Kasumi-1 (cell line): ENCODE results near the gene MYH7.
"Not testable (repeated sequence)": the region's sequence is repeated elsewhere in the genome, so short reads cannot be mapped to it uniquely, and the experiment has no call there.

ENCODE experiments used
- DNase-seq, 2 experiments: peaks; one replicate each; lab custom pipeline; 2025; lab: John Stamatoyannopoulos, UW

MYH7 gene

GRCh38 chr14:23430016-23430722 is 5.3 kb downstream of the MYH7 start:
- no peak for DNase-seq

DNA sequence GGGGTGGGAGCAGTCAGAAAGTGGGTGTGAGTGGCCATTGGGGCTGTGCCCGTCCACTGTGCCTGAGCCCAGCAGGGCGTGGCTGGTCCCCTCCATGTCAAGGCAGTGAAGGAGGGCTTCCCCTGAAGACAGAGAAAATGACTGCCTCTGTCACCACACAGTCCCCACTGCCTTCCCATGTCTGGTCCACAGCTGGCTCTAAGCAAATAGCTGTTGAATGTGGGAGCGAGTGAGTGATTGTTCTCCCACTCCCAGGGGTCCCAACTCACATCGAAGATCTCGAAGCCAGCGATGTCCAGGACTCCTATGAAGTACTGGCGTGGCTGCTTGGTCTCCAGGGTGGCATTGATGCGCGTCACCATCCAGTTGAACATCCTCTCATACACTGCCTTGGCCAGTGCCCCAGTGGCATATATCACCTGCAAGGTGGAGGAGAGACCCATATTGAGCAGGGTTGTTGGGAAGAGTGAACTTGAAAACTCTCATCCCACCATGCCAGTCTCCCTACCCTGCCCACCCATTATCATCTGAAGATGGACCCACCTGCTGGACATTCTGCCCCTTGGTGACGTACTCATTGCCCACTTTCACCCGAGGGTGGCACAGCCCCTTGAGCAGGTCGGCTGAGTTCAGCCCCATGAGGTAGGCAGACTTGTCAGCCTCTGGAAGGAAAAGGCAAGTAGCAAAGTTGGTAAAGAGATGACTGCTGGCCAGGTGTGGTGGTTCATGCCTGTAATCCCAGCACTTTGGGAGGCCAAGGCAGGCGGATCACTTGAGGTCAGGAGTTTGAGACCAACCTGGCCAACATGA is 6.6 kb downstream of the MYH7 start:
- DNase-seq, result no peak

DNA sequence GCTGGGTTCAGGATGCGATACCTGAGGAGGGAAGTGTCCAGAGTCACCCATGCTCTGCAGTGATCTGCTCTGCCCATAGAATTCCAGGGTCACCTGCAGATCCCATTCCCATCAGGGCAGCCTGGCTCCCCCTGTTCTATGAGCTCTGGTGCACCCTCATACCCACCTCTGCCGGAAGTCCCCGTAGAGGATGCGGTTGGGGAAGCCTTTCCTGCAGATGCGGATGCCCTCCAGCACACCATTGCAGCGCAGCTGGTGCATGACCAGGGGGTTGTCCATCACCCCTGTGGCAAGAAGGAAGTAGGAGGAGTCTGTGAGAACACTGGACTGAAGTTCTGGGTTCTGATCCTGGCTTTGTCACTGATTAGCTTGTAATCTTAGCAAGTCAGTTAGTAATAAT is 9.7 kb downstream of the MYH7 start:
- not testable (repeated sequence) for DNase-seq

- no peak for DNase-seq
Measured at GRCh38 chr14:23425169-23425568, 10.3 kb downstream of the MYH7 start.

- DNase-seq, result no peak
Measured at GRCh38 chr14:23423657-23424056, 11.8 kb downstream of the MYH7 start.

GRCh38 chr14:23421594-23421993 is 13.9 kb downstream of the MYH7 start:
- no peak for DNase-seq

DNA sequence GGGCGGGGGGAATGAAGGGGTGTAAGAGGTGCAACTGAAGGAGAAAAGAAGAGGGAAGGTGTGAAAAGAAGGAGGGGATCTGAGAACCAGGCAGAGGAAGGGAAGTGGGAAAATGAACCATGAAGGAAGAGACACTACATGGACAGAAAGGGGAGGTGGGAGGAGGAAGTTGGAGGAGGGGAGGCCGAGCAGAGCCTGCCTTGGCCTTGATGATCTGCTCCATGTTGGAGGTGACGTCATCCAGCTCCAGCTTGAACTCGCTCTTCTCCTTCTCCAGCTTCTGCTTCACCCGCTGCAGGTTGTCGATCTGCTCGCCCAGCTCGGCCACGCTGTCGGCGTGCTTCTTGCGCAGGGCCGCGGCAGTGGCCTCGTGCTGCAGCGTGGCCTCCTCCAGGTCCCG is 15.8 kb downstream of the MYH7 start:
- not testable (repeated sequence) for DNase-seq

DNA sequence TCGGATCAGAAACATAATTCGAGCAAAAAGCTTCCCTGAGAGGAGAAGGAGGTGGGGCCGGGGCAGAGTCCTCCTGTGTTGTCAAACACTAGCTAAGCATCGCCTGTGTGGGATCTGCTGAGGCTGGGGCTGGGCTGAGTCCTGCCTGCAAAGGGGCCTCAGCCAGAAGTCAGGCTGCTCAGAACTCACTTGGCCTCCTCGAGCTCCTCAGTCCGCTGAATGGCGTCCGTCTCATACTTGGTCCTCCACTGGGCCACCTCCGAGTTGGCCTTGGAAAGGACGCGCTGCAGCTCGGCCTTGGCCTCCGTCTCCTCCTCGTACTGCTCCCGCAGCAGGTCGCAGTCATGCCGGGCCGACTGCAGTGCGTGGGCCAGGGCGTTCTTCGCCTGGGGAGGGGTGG is 17.4 kb downstream of the MYH7 start:
- DNase-seq, result no peak

- DNase-seq, result not testable (repeated sequence)
Measured at GRCh38 chr14:23417269-23417668, 18.2 kb downstream of the MYH7 start.

GRCh38 chr14:23416801-23417200 is 18.7 kb downstream of the MYH7 start:
- no peak for DNase-seq

GRCh38 chr14:23415821-23416778 is 19.4 kb downstream of the MYH7 start:
- no peak for DNase-seq

DNA sequence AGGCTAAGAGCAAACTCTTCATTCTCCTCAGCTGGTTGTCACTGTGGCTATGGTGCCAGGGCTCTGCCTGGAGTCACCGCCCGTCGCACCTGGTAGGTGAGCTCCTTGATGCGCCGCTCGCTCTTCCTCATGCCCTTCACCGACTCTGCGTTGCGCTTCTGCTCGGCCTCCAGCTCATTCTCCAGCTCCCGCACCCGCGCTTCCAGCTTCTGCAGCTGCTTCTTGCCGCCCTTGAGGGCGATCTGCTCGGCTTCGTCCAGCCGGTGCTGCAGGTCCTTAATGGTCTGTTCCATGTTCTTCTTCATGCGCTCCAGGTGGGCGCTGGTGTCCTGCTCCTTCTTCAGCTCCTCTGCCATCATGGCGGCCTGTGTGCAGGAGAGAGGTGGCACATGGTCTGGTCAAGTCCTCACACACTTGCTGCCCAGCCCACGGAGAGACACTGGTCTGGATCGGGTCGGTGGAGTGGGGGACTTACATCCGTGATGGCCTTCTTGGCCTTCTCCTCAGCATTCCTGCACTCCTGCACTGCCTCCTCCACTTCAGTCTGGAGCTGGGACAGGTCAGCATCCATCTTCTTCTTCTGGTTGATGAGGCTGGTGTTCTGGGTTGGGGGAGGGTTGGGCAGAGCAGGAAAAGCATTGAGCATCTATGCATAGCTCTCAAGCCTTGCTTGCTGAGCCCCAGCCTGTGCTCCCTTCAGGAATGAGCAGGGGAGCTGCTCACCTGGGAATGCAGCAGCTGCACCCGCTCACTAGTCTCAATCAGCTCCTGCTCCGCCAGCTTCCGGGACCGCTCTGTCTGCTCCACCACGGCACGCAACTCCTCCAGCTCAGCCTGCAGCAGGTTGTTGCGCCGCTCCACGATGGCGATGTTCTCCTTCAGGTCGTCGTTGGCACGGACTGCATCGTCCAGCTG is 20.3 kb downstream of the MYH7 start:
- DNase-seq, result no peak

DNA sequence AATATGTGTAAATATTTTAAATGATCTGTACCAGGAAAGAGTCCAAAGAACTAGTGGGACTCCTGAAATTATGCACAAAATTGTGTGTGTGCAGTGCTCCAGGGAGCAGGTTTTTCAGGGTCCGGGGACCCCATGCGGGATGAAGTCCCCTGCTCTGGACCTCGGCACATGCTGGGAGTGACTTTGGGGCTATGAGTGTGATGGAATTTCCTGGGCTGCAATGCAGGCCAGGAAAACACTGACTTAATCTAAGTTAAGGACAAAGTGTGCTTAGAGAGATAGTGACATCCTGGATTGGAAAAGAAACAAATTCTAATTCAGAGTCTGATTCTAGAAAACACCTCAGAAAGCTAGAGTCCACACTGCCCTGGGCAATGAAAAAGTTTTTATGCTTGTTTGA is 21.2 kb downstream of the MYH7 start:
- no peak for DNase-seq

DNA sequence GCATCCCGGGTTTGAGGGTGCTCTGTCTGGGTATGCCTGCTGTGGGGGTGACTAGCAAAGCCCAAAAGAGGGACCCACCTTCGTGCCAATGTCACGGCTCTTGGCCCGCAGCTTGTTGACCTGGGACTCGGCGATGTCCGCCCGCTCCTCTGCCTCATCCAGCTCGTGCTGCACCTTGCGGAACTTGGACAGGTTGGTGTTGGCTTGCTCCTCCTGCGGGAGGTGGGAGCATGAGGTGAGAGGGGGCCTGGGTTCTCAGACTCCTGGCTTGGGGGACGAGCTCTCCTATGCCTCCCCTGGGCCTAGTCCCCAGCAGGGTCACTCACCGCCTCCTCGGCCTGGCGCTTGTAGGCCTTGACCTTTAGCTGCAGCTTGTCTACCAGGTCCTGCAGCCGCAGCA is 21.8 kb downstream of the MYH7 start:
- DNase-seq, result no peak

- DNase-seq, result no peak
Measured at GRCh38 chr14:23411563-23412525, 23.6 kb downstream of the MYH7 start.

DNA sequence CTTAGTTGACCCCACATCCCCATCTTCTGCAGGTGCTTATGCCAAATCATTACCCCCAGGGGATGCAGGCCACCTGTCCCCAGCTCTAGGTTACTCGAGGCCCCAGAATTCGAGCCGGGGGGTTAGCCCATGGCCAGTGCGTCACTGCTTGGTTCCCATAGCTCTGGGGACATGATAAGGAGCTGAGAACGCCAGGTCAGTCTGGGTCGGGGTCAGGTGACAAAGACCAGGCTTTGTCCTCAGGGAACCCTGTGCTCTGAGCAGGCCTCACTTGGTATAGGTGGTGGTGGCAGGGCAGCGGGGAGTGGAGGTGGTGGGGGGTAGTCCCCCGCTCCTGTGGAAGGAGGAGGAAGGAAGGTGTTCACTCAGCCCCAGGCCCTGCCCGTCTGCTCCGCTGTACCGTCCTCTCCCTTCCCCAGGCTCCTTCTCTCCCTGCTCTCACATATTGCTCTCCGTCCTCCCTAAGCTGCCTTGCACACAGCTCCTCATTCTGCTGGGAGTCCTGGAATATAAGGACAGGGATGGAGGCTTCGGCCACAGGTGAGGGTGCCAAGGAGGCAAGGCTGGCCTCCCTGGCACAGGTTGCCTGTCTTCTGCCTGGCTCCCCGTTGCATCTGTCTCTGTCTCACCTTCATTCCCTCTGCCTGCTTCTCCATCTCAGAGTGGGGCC is 25.4 kb downstream of the MYH7 start:
- no peak for DNase-seq

DNA sequence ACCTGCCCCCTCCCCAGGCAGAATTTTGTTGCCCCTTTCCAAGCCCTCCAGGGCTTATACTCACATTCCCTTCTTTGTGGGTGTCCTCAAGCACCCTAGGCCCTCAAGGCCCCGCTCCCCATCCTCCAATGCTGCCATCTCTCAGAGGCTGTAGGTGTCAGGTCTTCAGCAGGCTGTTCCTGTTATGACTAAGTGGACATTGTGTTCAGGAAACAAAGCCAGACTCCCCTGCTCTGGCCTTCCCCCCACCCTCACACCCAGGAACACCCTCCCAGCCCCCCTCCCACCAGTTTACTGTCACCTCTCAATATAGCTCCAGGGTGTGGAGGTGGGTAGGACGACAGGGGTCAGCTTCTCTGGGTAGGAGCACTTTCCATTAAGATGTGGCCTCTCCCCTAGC is 26.0 kb downstream of the MYH7 start:
- DNase-seq, result no peak

DNA sequence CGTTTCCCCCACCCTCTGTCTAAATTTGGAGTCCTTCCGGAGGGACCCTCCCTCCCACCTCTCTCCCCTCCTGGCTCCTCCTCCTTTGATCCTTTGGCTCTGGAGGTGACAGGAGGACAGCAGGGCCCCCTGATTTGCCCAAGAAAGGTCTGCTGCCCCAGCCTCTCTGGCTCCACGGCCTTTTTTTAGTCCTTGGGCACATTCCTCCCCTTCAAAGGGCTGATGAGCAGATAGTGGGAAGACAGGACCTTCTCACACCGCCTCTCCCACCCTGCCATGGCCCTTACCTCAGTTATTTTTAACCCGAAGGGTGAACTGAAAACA is 27.2 kb downstream of the MYH7 start:
- no peak for DNase-seq

- DNase-seq, result no peak
Measured at GRCh38 chr14:23407516-23408306, 27.7 kb downstream of the MYH7 start, which contains the start of gene MYH6. Gene MYH6, minus strand, starts transcription at chr14:23408273. Its CDS starts 1,050 bp downstream, at chr14:23407223.
